DND-41 (cell line): ENCODE data around the gene RPP25.

Experiments used
- CTCF ChIP-seq: IDR thresholded peaks from 2 replicates; pipeline ENCODE4 v1.5.1; 2012; ENCODE audit warnings: borderline replicate concordance, low read length, moderate library complexity, mild to moderate bottlenecking; ENCODE audit not compliant: poor library complexity, severe bottlenecking; ENCODE audit errors: extremely low read depth
- EZH2 ChIP-seq: IDR thresholded peaks from 3 replicates; pipeline ENCODE4 v1.6.1; 2012; ENCODE audit warnings: borderline replicate concordance, low read depth, mild to moderate bottlenecking, moderate library complexity, low read length, inconsistent platforms; ENCODE audit not compliant: severe bottlenecking

GRCh38 chr15:74924525-74924924, 32.0 kb downstream of the RPP25 start:
- TF ChIP-seq CTCF = no peak
- no peak for TF ChIP-seq EZH2
